Sciatic nerve (tissue), 2 donors: Measurements from ENCODE around the gene UVRAG. TPM values are rescaled to one million over a fixed set of nuclear protein-coding genes. Genes with fewer than 3 reads are reported as not detected.

Source experiments
- ATAC-seq: fragments of 200-7000 bp; cut with Tn5 transposase; one replicate; pipeline ENCODE4 v1.9.1; 2020; ENCODE audit warnings: mild to moderate bottlenecking, moderate library complexity
- DNase-seq: peaks from one replicate; pipeline ENCODE4 v3.0.0-alpha.2; 2020; ENCODE audit warnings: low spot score
- intact Hi-C: fragments of 100-400 bp; cut with DNase I; formaldehyde crosslinking; loops from one replicate; pipeline ENCODE4 v1.14.2; 2022
- total RNA-seq: library from RNA; stranded (reverse); fragmentation: NEBNext Ultra II Directional; extraction: Animal tissue kit (Norgen Biotek cat#: 25700); gene quantifications from one replicate; pipeline ENCODE4 v1.2.1, GENCODE V29; 2021
- donor health status: DM: no; HTN: no; CAD: no.
- donor health status: DM: no; HTN: no; CAD: no.

UVRAG gene
- total RNA-seq, 1 donor from 2014 or later: 39.2 TPM

DNA sequence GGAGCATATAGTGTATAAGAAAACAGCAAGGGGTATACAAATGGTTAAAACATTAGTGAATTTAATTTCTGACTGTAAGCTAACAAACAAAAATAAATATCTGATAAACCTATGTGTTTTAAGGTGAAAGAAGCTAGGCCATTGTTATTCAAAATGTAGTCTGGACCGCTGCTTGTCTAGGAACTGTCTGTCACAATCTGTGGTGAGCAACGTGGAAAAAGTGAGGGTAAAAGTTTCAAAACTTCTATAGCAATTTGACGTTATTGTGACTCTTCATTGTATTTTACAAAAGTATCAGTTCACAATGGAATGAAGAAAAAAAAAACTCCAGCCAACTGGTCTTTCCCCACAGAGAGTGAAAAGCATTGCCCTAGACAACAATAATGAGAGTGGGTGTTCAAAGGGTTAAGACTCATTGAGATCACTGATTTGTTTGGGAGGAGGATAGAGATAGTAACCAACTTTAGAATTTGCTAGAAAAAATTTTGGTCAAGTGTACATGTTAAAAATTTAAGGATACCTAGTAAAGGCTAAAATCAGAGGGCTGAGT is 79.1 kb downstream of the UVRAG start:
- intact Hi-C loops: loop anchor here (10.0 kb wide), 1 partner anchor 421 kb away; no protein-coding TSS in a partner anchor
- no peak for DNase-seq
- ATAC-seq: no peak

DNA sequence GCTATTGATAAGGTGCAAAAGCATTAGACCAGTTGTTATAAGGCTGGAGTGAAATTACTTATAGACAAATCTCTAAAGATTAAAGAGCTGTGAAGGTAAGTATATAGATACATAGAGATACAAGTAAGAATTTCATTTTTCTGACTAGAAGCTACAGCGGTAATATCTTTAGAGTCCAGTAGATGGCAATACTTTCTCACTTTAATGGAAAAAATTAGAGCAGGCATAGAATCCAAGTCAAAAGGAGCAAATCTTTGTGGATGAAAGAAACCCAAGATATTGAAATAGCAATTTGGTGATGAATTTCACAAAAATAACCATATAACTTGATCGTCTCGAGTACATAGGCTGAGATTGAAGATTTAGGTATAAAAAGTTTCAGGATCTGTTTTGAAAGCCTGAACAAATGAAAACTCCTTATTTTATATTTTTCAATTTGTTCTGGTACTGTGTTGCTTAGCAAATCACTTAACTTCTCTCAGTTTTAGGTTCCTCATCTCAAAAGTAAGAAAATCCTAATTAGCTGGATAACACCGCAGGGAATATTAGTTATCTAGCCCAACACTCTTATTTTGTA is 81.9 kb downstream of the UVRAG start:
- peak; percentile 61 for ATAC-seq
- DNase-seq: no peak
- intact Hi-C loops: loop anchor here (5.0 to 10.0 kb wide), 2 partner anchors 255 to 418 kb away; no protein-coding TSS in a partner anchor

DNA sequence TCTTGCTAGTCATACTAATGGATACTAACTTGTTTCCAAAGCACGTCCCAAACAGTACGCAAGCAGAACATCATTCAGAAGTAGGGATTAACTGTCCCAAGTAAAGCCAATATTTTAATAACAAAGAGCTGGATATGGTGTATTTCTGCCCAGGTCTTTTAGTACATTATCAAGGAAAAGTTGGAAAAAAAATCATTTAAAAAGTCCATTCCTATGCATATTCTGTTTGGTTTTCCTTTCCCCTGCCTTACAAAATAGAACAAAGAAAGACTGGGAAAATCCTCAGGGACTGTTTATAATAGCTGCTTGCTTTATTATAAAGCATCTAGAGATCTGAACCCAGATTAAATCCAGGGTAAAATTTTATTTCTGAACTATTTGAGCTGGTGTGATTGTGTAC is 83.9 kb downstream of the UVRAG start:
- intact Hi-C loops: loop anchor here (5.0 to 10.0 kb wide), 2 partner anchors 253 to 416 kb away; no protein-coding TSS in a partner anchor
- ATAC-seq (no peak), DNase-seq (no peak)

DNA sequence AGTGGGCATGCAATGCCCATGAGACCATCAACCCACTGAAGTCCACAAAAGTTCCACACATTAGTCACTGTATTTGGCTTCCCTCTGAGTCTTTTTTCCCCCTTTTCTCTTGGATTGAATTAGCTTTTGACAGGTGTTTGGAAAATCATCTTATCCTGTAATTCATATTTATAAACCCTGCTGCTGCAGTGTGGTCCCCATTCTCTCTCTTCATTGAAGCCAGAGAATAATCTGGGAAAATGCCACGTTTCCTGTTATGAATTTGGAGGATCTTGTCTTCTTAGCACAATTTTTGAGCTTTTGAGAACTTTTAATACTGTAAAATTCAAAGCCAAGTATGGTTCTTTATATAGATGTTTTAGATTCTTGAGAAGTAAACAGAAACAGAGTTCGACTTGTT is 84.8 kb downstream of the UVRAG start:
- intact Hi-C loops: loop anchor here (5.0 to 10.0 kb wide), 2 partner anchors 252 to 415 kb away; no protein-coding TSS in a partner anchor
- DNase-seq: no peak
- ATAC-seq: no peak

DNA sequence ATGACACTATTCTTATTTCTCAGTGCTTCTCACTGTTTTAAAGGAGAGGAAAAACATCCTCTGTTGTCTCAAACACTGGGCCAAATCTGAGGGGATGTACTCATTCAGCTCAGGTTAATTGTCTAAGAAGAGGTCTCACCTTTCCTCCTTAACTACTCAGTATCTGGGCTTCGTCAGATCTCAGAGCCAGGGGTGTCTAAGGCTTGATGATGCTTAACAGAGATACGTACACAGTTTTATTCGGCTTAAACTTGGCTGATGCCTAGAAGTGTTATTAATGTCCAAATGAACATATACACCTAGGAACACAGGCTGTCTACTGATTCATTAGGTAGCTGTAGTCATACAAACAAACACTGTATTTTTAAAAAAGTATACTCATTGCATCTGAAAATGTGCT is 85.8 kb downstream of the UVRAG start:
- intact Hi-C loops: no loop called here
- ATAC-seq (no peak), DNase-seq (no peak)

DNA sequence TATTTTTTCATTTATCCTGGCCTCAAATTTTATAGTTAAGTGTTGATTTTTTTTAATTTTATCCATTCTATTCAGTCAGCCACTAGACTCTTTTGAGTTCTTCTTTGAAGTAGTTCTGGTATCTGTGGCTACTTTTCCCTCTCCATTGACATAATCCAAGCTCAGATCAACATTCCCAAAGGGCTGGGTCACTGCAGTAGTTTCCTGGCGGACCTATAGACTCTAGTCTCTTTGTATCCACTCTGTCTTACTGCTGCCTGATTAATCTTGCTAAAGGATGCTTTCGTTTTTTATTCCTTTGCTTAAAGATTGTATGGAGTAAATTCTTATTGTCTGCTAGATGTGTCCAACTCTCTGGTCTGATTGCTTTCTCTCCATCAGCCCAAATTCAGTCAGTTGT is 87.6 kb downstream of the UVRAG start:
- ATAC-seq: no peak
- DNase-seq: no peak
- intact Hi-C loops: no loop called here

DNA sequence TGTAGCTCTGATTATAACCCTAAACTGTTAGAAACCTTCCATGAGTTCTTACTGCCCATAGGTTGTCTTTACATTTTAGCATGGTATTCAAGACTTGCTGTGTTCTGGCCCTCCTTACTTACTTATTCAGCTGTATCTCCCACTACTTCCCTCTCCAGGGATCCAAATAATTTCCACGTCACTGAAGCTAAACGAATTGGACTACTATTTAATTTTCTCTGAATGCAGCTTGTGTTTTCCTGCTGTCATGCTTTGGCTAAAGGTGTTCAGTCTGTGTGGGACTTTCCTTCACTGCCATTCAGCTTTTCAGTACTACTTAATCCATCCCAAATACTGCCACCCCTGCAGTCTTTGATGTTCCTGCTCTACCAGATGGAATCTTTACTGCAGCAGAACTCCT is 88.3 kb downstream of the UVRAG start:
- intact Hi-C loops: no loop called here
- DNase-seq (no peak), ATAC-seq (no peak)

DNA sequence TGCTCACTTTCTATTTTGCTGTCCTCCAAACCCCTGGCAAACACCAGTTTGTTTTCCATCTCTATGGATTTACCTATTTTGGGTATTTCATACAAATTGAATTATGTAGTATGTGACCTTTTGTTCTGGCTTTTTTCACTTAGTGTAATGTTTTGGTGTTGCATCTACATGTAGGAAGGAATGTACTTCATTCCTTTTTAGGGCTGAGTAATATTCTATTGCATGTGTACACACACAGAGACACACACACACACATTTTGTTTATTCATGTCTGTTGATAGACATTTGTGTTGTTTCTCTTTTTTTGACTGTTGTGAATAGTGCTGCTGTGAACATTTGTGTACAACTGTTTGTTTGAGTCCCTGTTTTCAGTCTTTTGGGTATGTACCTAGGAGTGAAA is 90.4 kb downstream of the UVRAG start:
- no peak for DNase-seq
- ATAC-seq: no peak
- intact Hi-C loops: no loop called here

DNA sequence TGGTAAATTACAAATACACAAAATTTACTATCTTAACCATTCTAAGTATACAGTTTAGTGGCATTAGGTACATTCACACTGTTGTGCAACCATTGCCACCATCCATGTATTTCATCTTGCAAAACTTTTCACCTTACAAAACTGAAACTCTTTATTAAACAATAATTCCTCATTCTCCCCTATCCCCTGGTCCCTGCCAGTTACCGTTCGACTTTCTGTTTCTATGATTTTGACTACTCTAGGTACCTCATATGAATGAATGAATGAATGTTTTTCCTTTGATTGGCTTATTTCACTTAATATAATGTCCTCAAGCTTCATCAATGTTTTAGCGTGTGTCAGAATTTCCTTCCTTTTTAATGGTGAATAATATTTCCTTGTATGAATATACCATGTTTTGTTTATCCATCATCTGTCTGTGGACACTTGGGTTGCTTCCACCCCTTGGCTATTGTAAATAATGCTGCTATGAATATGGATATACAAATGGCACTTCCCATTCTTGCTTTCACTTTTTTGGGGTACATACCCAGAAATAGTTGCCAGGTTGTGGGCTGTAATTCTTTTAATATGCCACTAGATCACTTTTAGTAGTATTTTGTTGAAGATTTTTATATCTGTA is 93.0 kb downstream of the UVRAG start:
- ATAC-seq (no peak), DNase-seq (no peak)
- intact Hi-C loops: no loop called here

DNA sequence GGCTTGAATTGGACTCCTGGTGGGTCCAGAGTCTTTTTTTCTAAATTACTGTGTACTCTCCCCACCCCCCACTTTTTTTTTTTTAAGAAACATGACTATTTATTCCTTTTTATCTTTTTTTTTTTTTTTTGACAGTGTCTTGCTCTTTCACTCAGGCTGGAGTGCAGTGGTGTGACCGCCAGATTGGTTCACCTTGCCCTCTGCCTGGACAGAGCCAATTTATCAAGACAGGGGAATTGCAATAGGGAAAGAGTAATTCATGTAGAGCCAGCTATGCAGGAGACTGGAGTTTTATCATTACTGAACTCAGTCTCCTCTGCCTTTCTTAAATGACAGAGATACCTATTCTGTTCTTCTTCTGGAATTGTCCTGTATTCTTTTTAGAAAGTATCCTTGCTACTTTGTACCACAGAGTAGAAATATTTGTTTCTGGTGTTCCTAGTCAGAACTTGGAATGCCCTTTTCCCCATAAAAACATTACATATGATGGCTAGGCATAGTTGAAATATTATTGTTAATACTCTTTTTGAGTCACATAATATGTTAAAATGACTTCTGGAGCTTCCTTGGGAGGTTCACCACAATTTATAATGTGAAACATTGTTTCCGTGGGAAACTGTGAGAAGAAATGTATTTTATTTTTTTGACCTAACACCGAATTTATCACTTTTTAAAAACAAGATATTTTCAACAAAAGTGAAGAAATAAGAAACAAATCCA is 95.6 kb downstream of the UVRAG start:
- no peak for DNase-seq
- ATAC-seq: no peak
- intact Hi-C loops: no loop called here

DNA sequence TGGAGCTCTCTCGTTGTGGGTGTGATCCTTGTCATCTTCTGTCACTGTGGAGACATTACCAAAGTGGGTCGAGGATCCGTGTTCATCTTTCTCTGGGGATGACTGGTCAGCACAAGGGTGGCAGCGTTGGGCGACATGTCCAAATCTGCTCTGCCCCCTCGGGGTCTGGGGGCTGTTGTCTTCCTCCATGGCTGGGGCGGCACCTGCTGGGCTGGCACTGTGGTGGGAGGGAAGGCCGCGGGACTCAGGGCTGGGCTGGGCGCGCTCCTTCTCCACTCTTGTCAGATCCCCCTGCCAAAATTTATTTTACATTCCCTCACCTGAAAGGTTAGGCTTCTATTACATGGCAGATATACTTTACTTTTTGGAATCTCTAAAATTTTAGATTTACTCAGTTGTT is 96.4 kb downstream of the UVRAG start:
- DNase-seq: no peak
- intact Hi-C loops: no loop called here

DNA sequence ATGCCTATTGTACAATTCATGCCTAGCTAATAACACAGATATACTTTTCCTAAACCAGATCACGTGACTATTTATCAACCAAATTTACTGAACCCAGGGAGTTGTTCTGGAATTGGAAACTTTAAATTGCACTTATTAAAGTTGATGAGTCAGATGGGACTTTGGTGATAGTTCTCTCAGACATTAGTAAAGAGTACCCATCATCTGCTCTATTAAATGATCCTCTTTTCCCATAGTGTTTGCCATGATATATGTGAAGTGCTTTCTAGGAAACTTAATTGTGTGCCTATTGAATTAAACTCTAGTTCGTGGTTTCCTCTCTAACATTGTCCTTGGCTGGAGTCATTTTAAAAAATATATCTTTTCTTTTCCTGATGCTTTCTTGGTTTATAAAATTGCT is 99.0 kb downstream of the UVRAG start:
- DNase-seq: no peak
- ATAC-seq: no peak
- intact Hi-C loops: no loop called here

More for the DNA sequence above, 96.4 kb downstream of the UVRAG start:
- no peak for ATAC-seq

DNA sequence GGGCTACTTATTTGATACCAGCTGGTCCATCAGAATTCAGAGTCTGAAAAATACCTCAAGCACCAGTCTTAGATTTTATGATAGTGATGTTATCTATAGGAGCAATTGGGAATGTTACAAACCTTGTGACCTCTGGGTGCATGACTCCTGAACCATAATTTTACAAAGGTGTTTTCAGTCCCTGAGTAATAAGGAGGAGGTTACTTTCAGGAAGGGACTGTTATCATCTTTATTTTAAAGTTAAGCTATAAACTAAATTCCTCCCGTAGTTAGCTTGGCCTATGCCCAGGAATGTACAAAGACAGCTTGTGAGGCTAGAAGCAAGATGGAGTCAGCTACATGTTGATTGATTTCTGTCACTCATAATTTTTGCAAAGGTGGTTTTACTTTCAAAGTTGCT is 101.9 kb downstream of the UVRAG start:
- intact Hi-C loops: no loop called here
- ATAC-seq: no peak
- DNase-seq: no peak

DNA sequence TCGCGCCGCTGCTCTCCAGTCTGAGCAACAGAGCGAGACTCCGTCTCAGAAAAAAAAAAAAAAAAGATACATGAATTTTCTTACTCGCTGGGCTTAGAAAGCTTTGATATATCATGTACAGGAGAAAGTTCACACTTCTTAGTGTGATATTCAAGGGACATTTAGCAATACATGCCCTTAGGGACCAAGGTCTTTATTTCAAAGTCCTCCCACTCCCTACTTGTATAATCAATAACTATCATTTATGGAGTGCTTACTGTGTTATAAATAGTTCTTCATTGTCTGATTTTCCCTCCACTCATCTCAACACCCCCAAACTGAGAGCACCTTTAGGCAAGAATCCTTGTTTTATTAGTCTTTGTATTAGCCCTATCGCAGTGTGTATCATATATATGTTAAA is 103.3 kb downstream of the UVRAG start:
- intact Hi-C loops: no loop called here
- DNase-seq (no peak), ATAC-seq (no peak)

DNA sequence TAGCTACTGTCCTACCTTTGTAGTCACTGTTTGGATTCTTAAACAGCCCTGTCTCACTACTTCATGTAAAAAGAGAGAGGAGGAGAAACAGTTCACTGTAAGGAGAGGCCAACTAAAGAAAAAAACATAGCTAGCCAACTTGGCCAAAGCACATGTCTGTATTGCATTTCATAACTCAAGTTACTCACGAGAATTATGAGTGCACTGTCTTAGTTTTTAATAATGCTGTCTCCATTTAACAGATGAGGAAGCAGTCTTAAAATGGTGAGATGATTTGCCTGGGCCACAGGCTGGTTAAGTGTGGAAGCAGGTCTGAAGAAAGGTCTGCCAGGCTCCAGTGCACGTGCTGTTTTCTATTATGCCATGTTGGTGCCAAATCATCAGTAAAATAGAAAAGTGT is 104.5 kb downstream of the UVRAG start:
- DNase-seq (no peak), ATAC-seq (peak; percentile 93)
- intact Hi-C loops: no loop called here

DNA sequence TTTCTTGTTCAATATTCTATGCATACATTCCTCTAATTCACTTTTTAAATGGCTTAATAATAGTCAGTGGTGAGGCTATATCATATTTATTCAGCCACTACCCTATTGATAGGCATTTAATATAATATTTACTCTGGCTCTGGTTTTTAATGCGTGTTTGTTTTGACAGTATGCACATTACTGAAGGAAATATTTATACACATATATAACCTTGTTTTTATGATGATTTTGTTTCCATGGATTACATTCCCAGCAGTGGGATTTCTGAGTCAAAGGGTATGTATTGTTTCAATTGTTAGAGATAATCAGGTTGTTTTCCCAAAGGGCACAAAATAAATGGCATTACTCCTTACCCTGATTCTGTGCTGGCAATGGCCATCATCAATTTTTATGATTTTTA is 105.8 kb downstream of the UVRAG start:
- no peak for DNase-seq
- ATAC-seq: no peak

DNA sequence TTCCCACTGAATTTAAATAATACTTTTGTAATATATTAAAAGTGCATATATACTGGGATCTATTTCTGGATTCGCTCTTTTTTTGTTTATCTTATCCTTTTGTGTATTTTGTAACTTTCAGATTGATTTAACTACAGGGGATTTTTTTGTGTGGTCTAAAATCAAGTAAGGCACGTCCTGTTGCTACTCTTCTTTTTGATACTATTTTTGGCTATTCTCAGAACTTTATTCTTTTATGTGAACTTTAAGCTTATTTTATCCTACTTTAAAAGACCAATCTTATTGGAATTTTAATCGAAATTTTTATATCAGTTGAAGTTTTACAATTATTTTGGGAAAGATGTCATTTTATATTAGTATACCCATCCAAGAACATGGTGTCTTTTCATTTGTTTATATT is 106.8 kb downstream of the UVRAG start:
- DNase-seq (no peak), ATAC-seq (no peak)
- intact Hi-C loops: no loop called here

More for the DNA sequence above, 105.8 kb downstream of the UVRAG start:
- intact Hi-C loops: no loop called here

DNA sequence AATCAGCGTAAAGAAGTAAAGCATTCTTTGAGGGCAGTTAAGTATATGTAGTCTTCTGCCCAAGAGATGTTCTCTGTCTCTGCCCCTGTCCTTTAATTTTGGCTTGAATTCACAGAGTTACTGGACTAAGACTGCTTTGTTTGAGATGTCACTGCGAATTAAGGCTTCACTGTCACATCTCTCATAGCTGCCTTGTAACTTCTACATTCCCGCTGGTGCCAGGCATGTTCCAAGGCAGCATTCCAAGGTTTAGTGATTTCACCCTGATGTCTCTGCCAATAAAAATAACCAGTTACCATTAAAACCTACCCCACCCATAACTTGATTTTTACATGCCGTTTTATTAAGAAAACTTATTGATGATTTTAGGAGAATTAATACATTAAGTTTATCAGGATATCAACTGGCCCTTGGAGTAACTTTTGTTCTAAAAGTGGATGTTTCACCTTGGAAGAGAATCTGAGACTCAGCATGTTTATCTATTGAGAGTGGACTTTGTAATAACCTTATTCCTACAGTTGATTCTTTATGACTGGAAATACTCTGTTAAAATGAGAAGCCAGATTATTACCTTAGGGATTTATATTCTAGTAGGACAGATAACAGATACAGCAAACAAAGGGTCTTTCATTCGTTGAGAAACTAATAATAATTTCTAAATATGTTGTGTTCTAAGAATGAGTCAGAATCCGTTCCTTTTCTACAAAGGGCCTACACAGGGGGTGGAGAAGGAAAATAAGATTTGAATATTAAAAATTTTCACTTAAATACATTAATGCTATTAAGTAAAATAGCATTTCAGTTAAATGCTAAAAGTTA is 110.2 kb downstream of the UVRAG start:
- intact Hi-C loops: no loop called here
- DNase-seq (no peak), ATAC-seq (peak; percentile 72)

DNA sequence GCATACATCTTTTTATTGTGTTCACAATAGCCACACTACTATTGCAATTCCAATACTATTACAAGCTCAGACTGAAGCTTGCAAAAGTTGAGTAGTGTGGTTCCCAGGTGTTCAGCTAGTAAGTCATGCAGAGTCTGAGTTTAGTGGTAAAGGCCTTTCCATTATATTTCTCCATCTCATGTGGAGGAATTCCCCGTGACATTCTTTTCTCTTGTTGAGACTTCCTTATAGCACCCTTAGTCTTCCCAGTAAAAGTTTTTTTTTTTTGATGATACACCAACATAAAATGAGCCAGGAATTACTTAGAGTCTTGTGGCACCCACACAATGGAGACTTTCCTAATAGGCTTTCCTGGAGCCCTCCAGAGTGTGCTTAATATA is 110.8 kb downstream of the UVRAG start:
- intact Hi-C loops: no loop called here
- ATAC-seq: no peak
- DNase-seq: no peak
